GM21360 (cell line): ENCODE data around the gene PRDM16.
"Not testable (repeated sequence)": the region's sequence is repeated elsewhere in the genome, so short reads cannot be mapped to it uniquely, and the experiment has no call there.

Experiments
- ATAC-seq: cut with Tn5 transposase; IDR thresholded peaks from one replicate; pipeline ENCODE4 v1.9.1; 2021; ENCODE audit warnings: mild to moderate bottlenecking, moderate library complexity; ENCODE audit not compliant: unreplicated experiment

PRDM16 gene

DNA sequence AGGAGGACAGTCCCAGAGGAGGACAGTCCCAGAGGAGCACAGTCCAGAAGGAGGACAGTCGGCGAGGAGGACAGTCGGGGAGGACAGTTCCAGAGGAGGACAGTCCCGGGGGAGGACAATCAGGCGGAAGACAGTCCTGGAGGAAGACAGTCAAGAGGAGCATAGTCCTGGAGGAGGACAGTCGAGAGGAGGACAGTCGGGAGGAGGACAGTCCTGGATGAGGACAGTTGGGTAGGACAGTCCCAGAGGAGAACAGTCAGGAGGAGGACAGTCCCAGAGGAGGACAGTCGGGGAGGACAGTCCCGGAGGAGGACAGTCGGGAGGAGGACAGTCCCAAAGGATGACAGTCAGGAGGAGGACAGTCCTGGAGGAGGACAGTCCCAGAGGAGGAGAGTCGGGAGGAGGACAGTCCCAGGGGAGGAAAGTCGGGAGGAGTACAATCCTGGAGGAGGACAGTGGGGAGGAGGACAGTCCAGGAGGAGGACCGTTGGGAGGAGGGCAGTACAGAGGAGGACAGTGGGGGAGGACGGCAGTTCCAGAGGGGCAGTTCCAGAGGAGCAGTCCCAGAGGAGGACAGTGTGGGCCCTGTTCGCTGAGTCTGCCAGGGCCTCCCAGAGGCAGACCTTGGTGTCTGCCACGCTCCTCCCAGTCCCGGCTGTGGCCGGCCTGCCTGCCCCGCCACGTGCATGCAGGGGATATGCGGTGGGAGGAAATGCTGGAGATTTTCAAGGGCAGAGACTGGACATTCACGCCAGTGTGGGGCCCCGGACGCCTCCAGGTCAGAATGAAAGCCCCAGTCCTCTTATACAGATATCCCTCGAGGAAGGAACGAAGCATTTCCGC, 201.6 kb downstream of the PRDM16 start:
- no peak for ATAC-seq

DNA sequence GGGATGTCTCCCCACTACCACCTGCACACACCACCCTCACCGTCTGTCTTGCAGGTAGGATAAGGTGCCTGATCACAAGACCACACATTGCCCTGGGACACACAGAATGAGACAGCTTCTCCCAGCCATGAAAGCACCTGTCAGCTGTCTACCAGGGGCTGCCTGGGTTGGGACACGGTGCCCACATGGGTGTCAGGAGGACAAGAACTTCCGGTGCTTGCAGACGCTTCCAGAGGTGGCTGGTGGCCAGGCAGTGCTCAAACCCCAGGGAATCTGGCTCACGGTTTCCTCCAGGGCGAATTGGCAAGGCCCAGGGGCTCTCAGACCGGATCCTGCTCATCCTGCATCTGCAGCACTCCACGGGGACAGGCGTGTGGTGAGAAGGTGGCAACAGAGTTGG, 202.9 kb downstream of the PRDM16 start:
- ATAC-seq = no peak

DNA sequence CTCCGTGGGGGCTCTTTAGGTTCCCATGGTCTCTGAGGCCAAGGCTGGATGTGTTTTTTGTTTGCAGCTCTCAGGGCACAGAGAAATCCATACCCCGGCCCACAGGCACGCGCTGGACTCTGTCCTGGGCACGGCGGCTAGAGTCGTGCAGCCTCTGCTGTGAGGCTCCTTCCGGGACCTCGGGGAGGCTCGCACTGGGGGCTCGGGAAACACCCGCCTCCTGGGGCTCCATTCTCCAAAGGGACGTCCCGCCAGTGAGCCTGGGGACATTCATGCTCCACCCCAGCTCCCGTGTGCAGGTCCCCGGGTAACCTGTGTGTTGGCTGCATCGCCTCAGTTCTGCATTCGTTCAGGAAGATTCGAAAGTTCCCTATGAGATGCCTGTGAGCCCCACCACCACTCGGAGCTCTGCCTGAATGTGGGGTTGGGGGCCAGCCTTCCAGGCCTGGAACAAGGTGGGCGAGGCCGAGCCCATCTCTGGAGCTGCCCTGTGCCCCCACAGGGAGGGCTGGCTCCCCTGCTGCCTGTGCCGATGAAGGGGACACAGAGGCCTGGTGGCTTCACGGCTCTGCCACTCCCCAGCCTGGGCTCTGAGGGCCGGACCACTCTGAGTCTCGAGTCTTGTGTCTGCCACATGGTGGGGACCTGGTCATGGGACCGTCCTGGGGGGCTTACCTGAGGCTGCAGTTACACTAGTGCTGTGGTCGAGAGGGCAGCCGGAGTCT, 203.5 kb downstream of the PRDM16 start:
- no peak for ATAC-seq

DNA sequence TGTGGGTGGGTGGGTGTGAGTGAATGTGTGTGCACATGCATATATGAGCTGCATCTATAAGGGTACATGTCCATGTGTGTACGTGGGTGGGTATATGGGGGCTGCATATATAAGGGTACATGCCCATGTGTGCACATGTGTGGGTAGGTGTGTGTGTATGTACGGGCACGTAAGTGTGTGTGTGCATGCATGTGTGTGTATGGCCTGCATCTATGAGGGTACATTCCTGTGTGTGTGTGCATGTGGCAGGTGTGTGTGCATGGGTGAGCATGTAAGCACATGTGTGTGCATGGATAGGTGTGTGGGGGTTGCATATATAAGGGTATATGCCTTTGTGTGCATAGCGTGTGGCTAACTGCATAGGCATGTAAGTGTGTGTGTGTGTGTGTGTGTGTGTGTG, 204.4 kb downstream of the PRDM16 start:
- no peak for ATAC-seq

DNA sequence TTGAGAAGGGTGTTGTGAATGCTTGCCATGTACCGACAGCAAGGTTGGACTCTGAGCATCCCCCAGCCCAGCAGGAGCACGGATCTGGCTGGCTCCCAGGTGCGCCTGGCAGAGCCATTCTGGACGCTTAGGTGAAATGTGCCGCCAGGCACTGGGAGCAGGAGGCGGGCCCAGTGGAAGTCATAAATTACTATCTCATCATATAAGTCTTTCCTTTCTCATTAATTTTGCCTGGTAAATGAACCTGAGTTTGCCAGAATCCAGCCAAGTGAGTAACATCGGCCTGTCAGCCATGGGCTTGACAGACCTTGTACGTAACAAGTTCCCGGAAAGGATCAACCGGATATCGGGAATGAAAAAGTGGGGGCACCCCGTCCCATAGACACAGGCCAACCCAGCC, 206.0 kb downstream of the PRDM16 start:
- no peak for ATAC-seq

DNA sequence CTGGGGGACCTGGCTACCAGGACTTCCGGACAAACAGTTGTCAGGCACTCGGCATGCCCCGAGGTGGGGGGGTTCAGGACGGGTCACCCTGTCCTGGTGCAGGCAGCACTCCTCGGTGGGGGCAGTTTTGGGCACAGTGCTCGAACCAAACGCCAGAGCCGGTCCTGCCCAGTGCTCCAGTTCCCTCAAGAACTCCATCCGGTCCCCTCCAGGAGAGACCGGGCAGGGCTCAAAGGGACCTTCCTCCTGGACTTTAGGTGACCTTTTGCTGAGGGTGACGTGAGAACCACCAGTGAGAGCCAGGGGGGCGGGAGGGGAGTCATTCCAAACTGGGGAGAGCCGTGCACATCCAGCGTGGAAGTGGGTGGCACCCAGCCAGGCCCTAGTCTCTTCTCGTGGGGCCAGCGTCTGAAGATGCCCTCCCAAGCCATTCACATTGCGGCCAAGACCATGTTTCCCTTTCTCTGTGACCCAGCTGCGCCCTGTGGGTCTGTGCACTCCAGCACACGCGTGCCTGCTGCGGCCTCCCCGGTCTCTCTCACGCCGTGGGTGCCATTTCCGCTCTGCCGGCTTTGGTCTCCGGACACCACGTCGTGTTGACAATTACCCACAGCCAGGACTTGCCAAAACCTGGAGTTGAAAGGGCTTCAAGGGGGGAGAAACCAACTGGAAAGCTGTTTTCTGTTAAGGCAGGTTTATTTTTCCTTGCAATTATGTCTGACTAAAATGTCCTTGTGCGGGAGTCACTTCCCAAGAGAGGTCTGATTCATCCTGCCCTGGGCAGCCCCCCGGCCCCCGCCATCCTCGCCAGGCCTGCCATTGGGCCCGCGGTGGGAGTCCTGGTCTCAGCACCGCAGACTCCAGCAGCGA, 206.7 kb downstream of the PRDM16 start:
- no peak for ATAC-seq

DNA sequence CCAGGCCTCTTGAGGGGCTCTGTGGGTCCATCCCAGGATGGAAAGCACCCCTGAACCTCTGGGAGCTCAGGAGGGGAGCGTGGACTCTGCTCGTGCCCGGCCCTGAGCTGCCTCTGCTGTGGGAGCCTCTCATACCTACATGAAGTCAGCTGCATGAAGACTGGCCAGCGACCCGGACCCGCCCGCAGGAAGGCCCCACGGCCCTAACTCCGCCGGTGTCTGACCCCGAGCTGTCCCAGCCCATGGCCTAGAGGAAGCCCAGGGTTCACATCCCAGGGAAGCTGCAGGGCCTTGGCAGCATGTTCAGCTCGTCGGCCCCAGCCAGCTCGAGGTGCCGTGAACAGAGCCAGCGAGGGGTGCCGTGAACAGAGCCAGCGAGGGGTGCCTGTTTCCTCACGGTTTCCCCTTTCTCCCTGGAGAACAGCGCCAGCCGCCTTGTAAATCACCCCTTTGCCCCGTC, 207.4 kb downstream of the PRDM16 start:
- no peak for ATAC-seq

DNA sequence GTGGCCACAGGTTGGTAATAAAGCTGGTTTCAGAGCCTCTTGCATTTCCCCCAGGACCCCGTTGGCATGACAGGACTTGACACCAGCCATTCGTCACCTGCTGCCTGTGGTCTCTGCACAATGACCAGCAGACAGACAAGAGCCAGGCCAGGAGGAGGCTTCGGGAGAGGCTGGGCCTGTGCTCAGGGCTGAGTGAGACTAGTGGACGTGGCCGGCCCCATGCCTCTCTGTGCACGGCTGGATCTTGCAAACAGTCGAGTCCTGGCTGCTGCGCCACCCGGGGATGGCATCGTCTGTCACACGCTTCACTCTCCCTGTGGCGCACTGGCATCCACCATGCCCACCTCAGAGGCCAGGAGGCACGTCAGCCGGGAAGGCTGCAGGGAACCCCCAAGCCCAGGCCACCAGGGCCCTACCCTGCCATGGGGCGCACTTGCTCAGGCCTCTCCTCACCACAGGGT, 208.0 kb downstream of the PRDM16 start:
- ATAC-seq = no peak

DNA sequence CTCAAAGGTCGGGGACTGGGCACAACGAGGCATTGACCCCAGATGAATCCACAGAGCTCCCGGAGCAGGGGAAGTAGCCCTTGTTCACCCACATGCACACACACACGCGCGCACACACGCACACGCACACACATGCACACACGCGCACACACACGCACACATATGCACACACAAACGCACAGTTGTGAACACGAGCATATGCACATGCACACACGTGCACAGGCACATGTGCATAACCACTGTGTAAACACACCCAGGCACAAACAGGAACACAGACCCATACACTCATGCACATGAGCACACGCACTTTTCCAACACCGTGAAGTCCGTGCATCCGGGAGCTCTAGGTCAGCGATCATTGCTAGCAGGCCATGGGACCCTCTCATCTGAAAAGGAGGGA, 208.6 kb downstream of the PRDM16 start:
- no peak for ATAC-seq

DNA sequence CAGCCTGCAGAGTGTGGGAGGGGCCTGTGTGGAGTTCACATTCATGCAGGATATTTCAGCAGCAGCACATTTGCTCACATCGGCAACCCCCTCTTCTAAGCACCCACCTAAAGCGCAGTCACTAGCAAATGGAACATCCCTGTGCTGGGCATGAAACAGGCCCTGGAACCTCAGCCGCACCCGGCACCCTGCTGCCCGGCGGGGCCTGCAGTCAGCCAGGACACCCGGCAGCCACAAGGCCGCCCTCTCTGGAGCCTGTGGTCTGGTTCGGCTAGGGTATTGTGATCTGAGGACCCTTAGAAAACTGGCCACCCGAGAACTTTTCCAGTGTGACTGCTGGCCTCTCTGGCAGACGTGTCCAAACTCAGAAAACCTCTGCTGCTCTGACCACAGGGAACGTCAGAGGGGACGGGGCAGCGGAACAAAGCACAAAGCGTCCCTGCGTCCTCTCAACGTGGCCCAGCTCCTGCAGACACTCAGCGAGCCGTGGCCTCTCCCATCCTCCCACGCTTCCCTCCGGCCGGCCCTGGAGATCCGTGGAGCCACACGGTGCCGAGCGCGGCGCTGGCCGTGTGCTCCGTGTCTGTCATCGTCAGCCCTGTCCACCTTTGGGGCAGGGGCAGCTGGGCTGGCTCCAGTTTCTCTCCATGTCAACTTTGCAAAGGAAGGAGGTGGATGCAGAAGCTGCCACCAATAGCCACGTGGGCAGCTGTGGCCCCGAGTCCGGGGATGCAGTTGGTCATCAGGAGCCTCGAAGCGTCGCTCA, 209.6 kb downstream of the PRDM16 start:
- no peak for ATAC-seq

DNA sequence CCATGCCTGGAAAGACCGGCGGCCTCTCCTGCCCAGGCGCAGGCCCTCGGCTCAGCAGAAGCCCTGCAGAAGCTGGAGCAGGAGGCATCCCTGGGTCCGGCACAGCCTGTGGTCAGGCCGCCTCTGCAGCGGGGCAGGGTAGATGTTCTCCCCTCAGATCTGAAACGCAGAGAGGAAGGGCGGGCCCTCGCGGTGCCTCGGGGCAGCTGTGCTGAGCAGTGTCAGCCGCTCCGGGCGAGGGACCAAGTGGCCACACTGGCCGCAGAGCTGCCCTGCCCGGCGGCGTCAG, 210.1 kb downstream of the PRDM16 start:
- no peak for ATAC-seq

DNA sequence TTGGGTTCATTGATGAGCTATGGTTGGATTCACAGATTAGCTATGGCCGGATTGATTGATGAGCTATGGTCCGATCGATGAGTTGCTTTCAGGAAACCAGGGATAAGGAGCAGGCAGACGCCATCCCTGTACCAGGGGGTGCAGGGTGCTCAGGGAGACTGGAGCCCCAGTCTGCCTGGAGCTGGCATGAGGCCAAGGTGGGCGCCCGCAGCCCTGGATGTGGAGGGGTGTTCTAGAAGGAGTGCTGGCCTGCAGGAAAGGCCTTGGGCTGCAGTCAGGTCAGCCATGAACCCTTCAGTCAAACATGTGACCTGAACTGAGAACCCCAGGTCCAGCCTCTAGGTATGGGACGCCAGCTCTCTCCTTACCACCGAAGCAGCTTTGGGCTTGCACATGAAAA, 212.7 kb downstream of the PRDM16 start:
- ATAC-seq = no peak

DNA sequence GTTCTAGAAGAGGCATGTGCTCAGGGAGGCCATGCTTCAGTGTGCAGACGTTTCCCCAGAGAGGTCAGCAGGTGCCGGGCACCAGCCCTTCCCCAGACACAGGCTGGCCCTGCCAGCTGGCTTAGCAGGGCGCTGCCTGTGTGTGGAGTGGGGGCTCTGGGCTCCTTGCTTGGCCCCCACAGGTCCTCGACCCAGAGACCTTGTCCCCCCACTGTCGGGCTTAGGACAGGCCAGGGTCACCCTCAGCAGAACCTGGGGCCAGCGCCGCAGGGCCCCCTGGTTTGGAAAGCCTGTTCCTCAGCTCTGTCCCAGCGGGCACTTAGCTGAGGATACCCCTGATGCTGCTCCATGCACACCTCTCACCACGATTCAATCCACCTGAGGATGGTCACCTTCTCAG, 213.2 kb downstream of the PRDM16 start:
- no peak for ATAC-seq

DNA sequence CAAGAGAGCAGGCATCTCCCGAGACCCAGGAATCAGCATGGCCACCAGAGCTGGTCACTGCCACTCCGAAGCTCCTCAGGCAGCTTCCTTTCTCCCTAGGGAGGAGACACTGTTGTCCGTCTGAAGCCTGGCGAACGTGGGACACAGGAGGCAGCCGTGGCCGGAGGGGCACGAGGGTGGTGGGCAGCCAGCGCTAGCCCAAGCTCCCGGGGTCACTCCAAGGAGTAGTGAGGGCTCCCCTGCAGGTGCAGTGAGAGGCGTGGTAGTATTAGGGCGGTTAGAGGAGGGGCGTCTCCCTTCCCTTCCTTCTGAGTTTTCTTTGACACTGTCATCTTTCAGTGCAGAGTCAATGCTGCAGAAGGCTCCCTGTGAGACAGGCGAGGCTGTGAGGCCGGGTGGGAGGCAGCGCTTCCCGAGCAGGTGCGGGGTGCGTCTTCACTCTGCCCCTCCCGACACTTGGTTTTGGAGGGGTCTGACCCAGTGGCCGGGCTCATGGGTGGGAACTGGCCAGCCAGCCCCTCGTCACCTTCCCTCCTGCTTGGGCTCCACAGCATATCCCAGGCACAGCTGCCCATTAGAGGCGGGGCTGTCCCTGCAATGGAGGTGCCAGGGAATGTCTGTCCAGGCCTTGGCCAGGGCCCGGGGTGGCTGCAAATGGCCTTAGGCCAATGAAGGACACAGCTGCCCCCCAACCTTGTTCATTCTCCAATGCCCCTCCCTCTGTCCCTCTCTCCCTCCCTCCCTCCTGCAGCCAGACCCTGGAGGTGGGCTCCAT, 213.8 kb downstream of the PRDM16 start:
- no peak for ATAC-seq

DNA sequence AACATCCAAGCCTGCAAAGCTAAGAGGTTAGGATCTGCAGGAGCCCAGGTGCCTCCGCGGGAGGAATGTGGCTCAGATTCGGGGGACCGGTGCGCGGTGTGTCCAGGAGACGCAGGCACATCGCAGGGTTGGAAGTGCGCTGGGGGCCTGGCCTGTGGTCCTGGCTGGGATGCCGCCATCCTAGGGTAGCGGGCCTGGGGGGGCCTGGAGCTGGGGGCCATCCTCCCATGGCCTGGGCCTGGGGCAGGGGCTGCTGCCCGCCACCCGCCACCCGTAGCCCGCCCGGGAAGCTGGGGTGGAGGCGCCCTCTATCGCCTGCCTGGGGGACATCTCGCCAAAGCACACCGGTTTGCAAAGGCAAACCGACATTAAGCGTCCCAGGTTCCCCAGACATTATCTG, 214.8 kb downstream of the PRDM16 start:
- no peak for ATAC-seq

DNA sequence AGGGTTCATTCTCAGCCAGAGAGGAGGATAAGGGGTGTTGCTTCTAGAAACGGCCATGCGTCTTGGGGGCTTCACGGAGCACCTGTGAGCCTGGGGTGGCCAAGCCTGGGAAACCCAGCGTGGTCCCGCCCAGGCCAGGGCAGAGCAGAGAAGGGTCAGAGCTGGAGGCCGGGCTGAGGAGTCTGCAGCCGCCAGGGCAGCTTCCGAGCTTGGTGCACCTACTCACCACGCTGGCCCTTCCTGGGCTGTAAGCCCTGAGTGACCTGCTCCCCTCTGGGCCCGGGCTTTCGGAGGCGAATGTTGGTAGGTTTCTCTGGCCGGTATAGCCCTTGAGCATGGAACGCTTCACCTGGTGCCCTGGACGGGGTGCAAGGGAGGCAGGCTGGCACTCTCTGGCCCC, 215.7 kb downstream of the PRDM16 start:
- ATAC-seq = no peak

DNA sequence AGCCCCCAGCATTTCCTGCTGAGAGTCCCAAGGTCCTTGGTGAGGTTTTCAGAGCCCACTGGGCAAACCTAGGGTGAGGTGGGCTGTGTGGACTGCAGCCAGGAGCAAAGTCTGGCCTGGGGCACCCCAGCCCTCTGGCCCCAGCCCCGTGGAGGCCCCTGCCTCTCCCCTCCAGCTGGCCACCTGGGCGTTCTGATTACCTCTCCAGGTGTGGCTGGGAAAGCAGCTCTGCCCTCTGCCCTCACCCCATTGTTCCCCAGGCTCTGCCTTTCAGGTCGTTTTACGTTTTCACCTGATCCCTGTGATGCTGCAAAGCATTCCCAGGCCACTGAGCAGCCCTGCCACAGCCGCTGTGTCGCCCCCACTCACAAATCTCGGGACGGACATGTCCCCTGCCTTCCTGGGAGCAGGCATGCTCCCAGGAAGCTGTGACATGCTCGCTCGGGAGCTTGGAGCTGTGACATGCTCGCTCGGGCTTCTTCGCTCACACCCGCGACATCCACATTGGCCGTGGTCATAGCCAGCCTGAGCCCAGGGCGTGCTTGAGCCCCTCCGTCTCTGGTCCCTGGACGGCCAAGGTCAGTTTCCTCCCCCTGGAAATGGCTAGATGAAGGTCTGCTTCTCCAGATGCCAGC, 216.2 kb downstream of the PRDM16 start:
- no peak for ATAC-seq

DNA sequence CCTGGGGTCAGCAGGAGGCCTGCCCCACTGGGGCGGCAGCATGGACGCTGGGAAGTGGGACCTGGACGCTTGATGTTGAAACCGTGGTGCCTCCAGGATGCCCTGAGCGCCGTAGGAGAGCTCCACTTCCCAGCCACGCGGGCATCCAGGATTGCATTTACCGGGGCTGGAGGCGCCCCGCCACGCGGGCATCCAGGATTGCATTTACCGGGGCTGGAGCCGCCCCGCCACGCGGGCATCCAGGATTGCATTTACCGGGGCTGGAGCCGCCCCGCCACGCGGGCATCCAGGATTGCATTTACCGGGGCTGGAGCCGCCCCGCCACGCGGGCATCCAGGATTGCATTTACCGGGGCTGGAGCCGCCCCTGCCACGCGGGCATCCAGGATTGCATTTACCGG, 218.1 kb downstream of the PRDM16 start:
- not testable (repeated sequence) for ATAC-seq

DNA sequence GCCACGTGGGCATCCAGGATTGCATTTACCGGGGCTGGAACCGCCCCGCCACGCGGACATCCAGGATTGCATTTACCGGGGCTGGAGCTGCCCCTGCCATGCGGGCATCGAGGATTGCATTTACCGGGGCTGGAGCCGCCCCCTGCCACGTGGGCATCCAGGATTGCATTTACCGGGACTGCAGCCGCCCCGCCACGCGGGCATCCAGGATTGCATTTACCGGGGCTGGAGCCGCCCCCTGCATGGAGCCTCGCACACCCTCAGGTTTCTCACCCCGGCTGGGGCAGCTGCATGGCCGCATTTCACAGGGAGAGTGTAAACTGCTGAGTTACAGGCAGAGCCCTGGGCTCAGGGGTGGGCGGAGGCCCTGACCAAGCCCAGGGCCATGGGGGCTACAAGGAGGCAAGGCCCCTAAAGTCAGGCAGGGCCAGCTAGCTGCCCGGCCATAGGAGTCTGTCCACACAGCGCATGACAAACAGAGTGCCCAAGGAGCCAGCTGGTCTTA, 218.7 kb downstream of the PRDM16 start:
- no peak for ATAC-seq
